Suprapubic skin (tissue), 4 donors: ENCODE measurements around the gene TP53AIP1. TPM values are rescaled to one million over a fixed set of nuclear protein-coding genes. Genes with fewer than 3 reads are reported as not detected.

Source experiments
- DNase-seq, 2 donors: peaks; one replicate each; pipeline ENCODE4 v3.0.0-alpha.2; 2019; ENCODE audit warnings: low spot score in 2 of 2
- H3K27ac ChIP-seq: fragments of 200-600 bp; sonication (generic); one replicate; pipeline ENCODE4 v1.5.1; 2019
- H3K27me3 ChIP-seq: fragments of 200-600 bp; sonication (generic); one replicate; pipeline ENCODE4 v1.5.1; 2019
- H3K36me3 ChIP-seq: fragments of 200-600 bp; sonication (generic); one replicate; pipeline ENCODE4 v1.5.1; 2019
- H3K4me1 ChIP-seq: fragments of 200-600 bp; sonication (generic); one replicate; pipeline ENCODE4 v1.5.1; 2019
- H3K4me3 ChIP-seq: fragments of 200-600 bp; sonication (generic); one replicate; pipeline ENCODE4 v1.5.1; 2019; ENCODE audit warnings: mild to moderate bottlenecking
- H3K9me3 ChIP-seq: fragments of 200-600 bp; sonication (generic); one replicate; pipeline ENCODE4 v1.5.1; 2019
- EP300 ChIP-seq: sonication (generic); formaldehyde crosslinking; IDR thresholded peaks from one replicate; pipeline ENCODE4 v1.6.1; 2017; ENCODE audit warnings: antibody characterized with exemption
- POLR2A ChIP-seq, 2 donors: fragments of 450-650 bp; IDR thresholded peaks; one replicate each; pipeline ENCODE4 v1.6.1; 2017; ENCODE audit warnings: antibody characterized with exemption in 2 of 2, mild to moderate bottlenecking in 2 of 2, moderate library complexity in 2 of 2
- POLR2AphosphoS5 ChIP-seq, 3 donors: sonication (generic); formaldehyde crosslinking; IDR thresholded peaks; one replicate each; pipeline ENCODE4 v1.6.1; 2017; ENCODE audit warnings: antibody characterized with exemption in 3 of 3
- WGBS: methylation state at CpG from one replicate; pipeline ENCODE4 v1.1.5; 2018; 5-methylcytosine and 5-hydroxymethylcytosine counted together
- total RNA-seq, 4 donors: library from RNA; depleted of rRNA; stranded (reverse); fragments of >200 nt; gene quantifications; one replicate each; pipeline ENCODE4 v1.1.0, GENCODE V29; 2016
- TF ChIP-seq, protein P1 (sequence below), 2 donors: fragments of 200-600 bp in 1 of 2; fragments of 450-650 bp in 1 of 2; sonication (generic) in 1 of 2; IDR thresholded peaks; one replicate each; pipeline ENCODE4 v1.5.1; 2016 to 2019; ENCODE audit warnings: antibody characterized with exemption in 2 of 2, mild to moderate bottlenecking in 1 of 2, moderate library complexity in 1 of 2

Gene TP53AIP1
- total RNA-seq, 4 donors from 2014 or later, result 19.2 to 32.9 (median 21.0) TPM

DNA sequence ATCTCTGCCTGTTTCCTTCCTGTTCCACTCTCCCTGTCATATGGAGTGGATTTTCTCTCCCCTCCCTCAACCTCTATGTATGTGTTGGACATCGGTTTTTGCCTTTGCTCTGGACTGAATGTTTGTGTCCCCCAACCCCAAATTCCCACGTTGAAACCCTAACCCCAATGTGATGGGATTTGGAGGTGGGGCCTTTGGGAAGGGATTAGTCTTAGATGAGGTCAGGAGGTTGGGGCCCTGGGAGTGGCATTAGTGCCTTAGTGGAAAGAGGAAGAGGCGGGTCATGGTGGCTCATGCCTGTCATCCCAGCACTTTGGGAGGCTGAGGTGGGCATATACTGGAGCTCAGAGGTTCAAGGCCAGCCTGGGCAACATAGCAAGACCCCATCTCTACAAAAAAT, 11.6 kb downstream of the TP53AIP1 start:
- DNase-seq, result no peak
- H3K27me3 ChIP-seq, result no peaks in the 10 kb centered on the region
- TF ChIP-seq POLR2A (IDR thresholded peaks at IDR 0.05) (no peak), POLR2AphosphoS5 (IDR thresholded peaks at IDR 0.05) (no peak), EP300 (no peak)
- TF ChIP-seq, protein P1, sequence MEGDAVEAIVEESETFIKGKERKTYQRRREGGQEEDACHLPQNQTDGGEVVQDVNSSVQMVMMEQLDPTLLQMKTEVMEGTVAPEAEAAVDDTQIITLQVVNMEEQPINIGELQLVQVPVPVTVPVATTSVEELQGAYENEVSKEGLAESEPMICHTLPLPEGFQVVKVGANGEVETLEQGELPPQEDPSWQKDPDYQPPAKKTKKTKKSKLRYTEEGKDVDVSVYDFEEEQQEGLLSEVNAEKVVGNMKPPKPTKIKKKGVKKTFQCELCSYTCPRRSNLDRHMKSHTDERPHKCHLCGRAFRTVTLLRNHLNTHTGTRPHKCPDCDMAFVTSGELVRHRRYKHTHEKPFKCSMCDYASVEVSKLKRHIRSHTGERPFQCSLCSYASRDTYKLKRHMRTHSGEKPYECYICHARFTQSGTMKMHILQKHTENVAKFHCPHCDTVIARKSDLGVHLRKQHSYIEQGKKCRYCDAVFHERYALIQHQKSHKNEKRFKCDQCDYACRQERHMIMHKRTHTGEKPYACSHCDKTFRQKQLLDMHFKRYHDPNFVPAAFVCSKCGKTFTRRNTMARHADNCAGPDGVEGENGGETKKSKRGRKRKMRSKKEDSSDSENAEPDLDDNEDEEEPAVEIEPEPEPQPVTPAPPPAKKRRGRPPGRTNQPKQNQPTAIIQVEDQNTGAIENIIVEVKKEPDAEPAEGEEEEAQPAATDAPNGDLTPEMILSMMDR (IDR thresholded peaks at IDR 0.05), result no peak
- H3K9me3 ChIP-seq, result no peaks in the 10 kb centered on the region
- H3K4me1 ChIP-seq, result peaks cover 4% of the 10 kb centered on the region
- WGBS, result 83% methylated on average over 3 of the region's 3 CpGs
- H3K27ac ChIP-seq, result no peak overlapping the region
- no peak overlapping the region for H3K4me3 ChIP-seq
- H3K36me3 ChIP-seq, result no peaks in the 10 kb centered on the region

DNA sequence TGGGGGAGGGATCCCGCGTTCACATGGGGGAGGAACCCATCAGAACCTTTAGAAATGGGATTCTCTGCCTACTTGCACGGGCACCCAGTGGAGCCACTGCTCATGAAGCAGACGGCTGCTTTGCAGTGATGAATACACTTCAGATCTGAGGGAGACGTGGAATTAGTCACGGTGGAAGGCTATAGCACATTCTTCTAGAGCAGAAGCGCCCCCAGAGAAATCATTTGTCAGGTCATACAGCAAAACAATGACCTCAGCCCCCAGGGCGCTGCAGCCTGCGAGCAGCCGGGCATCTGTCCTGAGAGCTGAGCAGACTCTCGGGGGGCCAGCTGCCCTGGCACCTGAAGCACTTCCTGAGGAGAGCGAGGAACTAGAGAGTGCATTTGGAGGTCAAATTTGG, 12.7 kb downstream of the TP53AIP1 start:
- DNase-seq, result no peak
- no peaks in the 10 kb centered on the region for H3K36me3 ChIP-seq
- WGBS, result 80% methylated on average over 5 of the region's 12 CpGs
- no peak overlapping the region for H3K27ac ChIP-seq
- TF ChIP-seq, protein P1 (IDR thresholded peaks at IDR 0.05), result no peak
- no peak for TF ChIP-seq POLR2AphosphoS5 (IDR thresholded peaks at IDR 0.05)
- TF ChIP-seq EP300, result no peak
- no peak for TF ChIP-seq POLR2A (IDR thresholded peaks at IDR 0.05)
- H3K4me1 ChIP-seq, result peaks cover 4% of the 10 kb centered on the region
- H3K9me3 ChIP-seq, result no peaks in the 10 kb centered on the region
- H3K4me3 ChIP-seq, result no peak overlapping the region
- H3K27me3 ChIP-seq, result no peaks in the 10 kb centered on the region

- TF ChIP-seq POLR2AphosphoS5 (IDR thresholded peaks at IDR 0.05), result no peak
- no peak for TF ChIP-seq POLR2A (IDR thresholded peaks at IDR 0.05)
- no peak for TF ChIP-seq EP300
- TF ChIP-seq, protein P1 (IDR thresholded peaks at IDR 0.05), result no peak
- no peak for DNase-seq
- WGBS, result 60% methylated on average over 5 of the region's 5 CpGs
Measured at GRCh38 chr11:128929468-128929867, 13.2 kb downstream of the TP53AIP1 start.

DNA sequence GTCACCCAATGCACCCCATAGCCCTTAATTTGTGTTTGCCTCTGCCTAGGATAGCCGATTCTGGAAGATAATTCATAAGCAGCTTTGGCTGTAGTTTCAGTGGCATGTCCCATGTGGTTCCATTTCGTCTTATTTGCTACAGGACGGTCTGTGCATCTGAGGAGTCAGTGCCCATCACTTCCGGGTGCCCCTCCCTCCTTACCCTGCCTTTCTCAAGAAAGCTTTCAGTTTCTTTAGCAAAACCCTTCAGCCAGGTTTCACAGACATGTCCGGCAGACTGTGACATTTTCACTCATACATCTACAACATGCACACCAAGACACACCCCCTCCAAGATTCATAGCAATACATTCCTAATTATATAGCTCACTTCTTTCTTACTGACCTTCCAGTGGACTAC, 14.3 kb downstream of the TP53AIP1 start:
- Histone ChIP-seq H3K27me3 (no peaks in the 10 kb centered on the region), H3K27ac (no peak overlapping the region), H3K36me3 (no peaks in the 10 kb centered on the region), H3K4me1 (peaks cover 4% of the 10 kb centered on the region), H3K4me3 (no peak overlapping the region), H3K9me3 (no peaks in the 10 kb centered on the region)
- WGBS, result 54% methylated on average over 5 of the region's 5 CpGs
- DNase-seq, result no peak
- TF ChIP-seq POLR2A (IDR thresholded peaks at IDR 0.05) (no peak), EP300 (no peak), POLR2AphosphoS5 (IDR thresholded peaks at IDR 0.05) (no peak)
- TF ChIP-seq, protein P1 (IDR thresholded peaks at IDR 0.05), result no peak

More at GRCh38 chr11:128929468-128929867, 13.2 kb downstream of the TP53AIP1 start:
- Histone ChIP-seq H3K4me3 (no peak overlapping the region), H3K36me3 (no peaks in the 10 kb centered on the region), H3K27ac (no peak overlapping the region), H3K27me3 (no peaks in the 10 kb centered on the region), H3K4me1 (peaks cover 4% of the 10 kb centered on the region), H3K9me3 (no peaks in the 10 kb centered on the region)

DNA sequence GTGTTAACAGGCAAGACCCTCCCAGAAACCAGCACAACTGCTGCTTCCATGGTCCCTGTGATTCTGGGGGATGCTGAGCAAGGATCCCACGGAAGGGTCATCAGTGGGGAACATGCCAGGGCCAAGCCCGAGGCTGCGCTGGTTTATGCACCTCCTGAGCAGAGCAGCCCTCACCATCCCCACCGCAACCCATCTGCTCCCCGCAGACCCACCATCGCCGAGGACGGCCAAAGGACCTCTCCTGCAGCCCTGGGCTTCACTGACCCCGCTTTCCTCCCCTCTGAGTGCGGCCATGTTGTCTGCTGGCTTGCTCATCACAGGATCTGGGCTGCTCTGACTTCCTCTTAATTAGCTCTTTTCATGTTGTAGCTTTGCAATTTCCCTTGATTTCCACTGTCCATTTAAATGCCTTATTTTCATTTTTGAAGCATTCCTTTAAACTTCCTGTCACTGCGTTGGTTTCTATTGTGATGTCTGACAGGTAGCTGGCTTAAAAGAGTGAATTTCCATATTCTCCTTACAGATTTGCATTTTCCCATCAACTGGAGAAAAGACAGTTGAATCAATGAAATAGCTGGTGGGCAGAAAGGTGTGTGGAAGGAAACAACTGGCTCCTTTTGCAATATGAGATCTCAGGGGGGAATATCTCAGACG, 14.9 kb downstream of the TP53AIP1 start:
- H3K4me1 ChIP-seq, result peaks cover 4% of the 10 kb centered on the region
- no peaks in the 10 kb centered on the region for H3K27me3 ChIP-seq
- WGBS, result 85% methylated on average over 12 of the region's 12 CpGs
- TF ChIP-seq POLR2AphosphoS5 (IDR thresholded peaks at IDR 0.05) (no peak), EP300 (no peak), POLR2A (IDR thresholded peaks at IDR 0.05) (no peak)
- TF ChIP-seq, protein P1 (IDR thresholded peaks at IDR 0.05), result no peak
- no peaks in the 10 kb centered on the region for H3K9me3 ChIP-seq
- no peak for DNase-seq
- H3K36me3 ChIP-seq, result no peaks in the 10 kb centered on the region
- H3K4me3 ChIP-seq, result no peak overlapping the region
- no peak overlapping the region for H3K27ac ChIP-seq
